NK-92 (cell line): ENCODE measurements around the gene ZBTB45.
"Not testable (repeated sequence)": the region's sequence is repeated elsewhere in the genome, so short reads cannot be mapped to it uniquely, and the experiment has no call there.

Experiments used
- DNase-seq: peaks from one replicate; lab custom pipeline; 2025; ENCODE audit not compliant: unreplicated experiment; lab: John Stamatoyannopoulos, UW

ZBTB45 gene

DNA sequence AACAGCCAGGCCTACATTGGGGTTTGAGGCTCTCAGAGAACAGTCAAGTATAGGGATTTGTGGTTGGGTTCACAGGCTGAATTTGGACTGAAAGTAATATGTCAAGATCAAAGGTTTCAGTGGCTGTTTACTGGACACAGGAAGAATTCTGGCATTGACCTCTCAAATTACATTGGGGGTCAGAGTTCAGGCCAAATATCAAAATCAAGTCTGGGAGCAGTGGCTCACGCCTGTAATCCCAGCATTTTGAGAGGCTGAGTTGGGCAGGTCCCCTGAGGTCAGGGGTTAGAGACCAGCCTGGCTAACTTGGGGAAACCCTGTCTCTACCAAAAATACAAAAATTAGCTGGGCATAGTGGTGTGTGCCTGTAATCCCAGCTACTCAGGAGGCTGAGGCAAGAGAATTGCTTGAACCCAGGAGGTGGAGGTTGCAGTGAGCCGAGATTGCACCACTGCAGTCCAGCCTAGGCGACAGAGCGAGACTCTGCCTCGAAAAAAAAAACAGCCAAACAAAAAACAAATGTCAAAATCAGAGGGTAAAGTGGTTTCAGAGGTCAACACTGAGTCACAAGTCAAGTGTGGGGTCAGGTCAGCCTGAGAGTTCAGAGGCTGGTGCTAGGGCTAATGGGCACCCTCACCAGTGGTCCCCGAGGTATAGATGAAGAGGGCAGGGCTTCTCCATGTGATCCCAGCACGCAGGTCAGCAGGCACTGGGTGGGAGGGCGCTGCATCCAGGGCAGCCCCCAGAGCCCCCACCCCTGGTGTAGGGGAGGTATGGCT is 9.3 kb downstream of the ZBTB45 start:
- DNase-seq: no peak

DNA sequence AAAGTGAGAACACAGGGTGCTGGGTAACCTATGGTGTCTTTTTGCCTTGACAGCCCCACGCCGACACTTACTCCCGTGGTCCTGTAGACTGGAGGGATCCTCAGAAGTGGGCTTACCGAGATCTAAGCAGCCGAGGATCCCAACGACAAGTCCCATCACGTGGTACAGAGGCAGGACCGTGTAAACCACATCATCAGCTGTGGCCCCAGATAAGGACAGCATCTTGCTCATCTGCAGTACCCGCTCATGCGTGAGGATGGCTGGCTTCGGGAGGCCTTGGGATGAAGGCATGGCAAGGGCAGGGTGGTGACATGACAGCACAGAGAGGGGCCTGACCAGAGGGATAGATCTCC is 9.9 kb downstream of the ZBTB45 start:
- no peak for DNase-seq

DNA sequence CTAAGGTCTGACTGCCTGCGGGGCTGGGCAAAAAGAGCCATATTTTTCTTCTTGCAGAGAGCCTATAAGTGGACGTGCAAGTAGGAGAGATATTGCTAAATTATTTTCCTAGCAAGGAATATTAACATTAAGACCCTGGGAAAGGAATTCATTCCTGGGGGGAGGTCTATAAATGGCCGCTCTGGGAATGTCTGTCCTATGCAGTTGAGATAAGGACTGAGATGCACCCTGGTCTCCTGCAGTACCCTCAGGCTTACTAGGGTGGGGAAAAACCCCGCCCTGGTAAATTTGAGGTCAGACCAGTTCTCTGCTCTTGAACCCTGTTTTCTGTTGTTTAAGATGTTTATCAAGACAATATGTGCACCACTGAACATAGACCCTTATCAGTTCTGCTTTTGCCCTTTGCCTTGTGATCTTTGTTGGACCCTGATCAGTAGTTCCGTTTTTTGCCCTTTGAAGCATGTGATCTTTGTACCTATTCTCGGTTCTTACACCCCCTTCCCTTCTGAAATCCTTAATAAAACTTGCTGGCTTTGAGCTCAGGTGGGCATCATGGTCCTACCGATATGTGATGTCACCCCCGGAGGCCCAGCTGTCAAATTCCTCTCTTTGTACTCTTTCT is 11.9 kb downstream of the ZBTB45 start:
- DNase-seq: not testable (repeated sequence)

DNA sequence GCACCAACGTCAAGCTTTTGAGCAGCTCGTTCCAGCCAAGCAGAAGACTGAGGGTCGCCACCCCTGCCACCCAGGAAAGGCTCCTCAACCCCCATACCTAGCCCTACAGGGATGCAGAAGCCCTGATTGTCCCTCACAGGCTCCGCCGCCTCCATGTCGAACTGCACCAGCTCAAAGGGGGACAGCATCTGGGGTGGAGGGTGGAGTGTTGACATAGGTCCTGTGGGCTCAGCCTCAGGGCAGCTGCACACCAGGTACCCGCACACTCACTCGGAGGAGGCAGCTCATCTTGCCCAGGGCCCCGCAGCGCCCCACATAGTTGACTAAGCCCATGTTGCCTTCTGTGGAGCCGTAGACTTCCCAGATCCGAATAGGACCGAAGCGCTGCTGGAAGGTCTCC is 19.4 kb downstream of the ZBTB45 start:
- no peak for DNase-seq

DNA sequence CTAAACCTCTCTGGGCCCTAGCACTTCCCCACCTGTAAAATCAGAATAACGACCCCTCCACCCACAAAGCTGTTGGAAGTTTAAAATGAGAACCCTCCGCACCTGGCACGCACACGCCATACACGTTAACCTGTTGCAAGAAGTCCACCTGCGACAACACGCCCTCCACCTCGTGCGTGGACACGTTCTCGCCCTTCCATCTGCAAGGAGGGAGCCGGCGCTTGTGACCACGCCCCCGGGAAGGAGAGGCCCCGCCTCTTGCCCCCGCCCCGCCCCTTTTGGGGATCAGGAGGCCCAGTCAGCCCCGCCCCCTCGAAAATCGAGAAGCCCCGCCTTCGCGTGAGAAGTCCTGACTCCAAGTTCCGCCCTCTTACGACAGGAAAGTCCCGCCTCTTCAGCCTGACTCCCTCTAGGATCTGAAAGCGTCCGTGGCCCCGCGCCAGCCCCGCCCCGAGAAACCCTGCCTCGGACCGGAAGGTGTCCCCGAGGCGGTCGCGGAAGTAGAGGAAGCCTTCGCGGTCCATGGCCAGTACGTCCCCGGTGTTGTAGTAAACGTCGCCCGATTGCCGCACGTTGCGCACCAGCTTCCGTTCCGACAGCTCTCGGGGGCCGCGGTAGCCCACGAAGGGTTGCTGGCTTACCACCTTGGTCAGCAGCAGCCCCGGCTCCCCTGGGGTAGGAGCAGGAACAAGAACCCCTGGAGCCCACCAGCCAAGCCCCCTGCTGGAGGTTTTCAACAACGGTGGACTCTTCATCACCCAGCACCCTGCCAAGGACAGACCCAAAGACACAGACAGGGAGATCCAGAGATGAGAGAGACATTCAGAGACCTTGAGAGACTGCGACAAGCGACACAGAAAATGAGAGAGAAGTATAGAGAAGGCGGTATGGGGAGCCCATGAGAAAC is 20.3 kb downstream of the ZBTB45 start:
- peak; percentile 67 for DNase-seq

DNA sequence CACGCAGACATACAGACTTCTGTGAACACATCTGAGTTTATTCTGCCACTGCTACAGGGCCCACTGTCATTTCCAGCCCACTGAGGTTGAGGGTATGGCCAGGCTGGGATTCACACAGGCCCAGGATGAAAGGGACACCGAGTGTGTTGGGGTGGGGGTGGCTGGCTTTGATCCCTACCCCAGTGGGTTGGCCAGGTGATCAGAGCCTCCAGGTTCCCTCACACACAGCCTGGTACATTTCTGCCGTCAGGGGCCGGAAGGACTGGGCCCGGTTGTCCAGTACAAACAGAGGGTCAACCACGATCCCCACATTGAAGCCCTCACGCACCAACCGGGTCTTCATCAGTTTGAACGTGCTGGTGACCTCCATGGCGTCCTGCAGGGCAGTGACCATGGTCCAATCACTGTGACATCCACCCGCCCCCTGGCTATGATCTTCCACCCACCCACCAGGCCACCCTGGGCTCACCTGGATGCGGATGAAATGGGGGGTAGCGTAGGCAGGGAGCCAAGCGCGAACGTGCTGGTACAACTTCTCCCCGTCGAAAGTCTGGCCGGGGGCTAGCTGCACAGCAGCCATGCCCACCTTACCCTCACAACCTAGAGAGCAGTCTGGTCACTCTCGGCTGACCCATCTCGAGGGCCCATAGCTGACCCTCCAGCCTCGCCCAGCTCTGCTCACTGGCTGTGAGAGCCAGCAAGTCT is 21.1 kb downstream of the ZBTB45 start:
- DNase-seq: no peak

DNA sequence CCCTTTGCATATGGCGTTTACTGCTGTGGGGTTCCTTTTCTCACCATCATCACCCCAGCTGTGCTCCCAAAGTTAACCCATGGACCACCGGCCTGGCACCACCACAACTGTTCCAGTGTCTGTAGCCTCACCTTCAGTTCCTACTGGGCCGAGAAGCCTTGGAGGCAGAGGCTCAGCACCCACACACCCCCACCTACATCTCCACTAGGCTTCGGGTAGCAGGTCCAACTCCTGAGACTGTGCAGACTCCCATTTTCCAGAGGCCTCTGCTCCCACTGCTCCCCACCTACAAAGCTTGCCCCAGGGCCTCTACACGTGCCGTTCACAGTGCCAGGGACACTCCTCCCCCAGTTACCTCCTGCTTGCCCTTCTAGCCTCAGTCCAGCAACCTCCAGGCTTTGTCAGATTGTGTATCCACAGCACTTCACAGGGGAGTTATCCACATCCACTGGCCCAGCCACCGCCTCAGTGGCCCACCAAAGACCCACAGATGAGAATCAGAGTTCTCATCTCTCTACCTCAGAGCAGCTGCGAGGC is 21.9 kb downstream of the ZBTB45 start:
- no peak for DNase-seq

DNA sequence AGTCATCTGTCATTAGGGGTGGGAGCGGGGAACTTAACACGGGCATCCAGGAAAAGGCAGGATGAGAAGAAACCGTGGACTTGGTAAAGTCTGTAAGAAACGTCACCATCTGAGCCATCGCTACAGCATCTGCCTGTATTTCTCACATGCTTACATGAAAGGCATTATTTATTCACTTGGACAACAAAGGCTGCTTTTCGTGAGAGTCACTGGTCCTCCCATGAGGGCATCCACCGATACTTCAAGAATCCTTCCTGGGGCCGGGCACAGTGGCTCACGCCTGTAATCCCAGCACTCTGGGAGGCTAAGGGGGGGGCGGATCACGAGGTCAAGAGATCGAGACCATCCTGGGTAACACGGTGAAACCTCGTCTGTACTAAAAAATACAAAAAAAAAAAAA is 27.3 kb downstream of the ZBTB45 start:
- DNase-seq: no peak

DNA sequence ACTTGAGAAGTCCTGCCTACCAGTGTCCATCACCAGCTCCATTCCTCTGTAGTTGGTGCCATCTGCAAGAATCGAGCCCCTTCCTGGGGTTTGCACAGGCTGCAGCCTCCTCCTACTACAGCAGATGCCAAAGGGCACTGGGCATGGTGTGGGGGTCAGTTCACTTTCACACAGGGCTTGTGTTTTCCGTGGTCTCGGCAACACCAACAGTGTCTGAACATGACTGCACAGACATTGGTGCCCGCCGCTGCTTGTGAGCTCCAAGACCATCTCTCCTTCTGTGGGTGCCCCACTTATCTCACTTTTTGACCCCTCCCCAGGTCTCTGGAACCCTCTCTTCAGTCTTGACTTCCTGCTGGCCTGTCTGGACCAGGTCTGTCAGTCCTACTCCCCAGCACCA is 28.2 kb downstream of the ZBTB45 start:
- DNase-seq: no peak

DNA sequence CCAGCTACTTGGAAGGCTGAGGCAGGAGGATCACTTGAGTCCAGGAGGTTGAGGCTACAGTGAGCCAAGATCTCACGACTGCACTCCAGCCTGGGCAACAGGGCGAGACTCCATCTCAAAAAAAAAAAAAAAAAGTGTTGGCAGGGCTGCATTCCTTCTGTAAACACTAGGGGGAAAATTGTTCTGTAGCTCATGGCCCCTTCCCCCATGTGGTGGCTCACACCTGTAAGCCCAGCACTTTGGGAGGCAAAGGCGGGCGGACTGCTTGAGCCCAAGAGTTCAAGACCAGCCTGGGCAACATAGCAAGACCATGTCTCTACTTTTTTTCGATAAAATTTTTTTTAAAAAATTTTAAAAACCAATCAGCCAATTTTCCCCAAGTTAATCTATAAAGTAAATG is 35.3 kb downstream of the ZBTB45 start:
- DNase-seq: not testable (repeated sequence)

DNA sequence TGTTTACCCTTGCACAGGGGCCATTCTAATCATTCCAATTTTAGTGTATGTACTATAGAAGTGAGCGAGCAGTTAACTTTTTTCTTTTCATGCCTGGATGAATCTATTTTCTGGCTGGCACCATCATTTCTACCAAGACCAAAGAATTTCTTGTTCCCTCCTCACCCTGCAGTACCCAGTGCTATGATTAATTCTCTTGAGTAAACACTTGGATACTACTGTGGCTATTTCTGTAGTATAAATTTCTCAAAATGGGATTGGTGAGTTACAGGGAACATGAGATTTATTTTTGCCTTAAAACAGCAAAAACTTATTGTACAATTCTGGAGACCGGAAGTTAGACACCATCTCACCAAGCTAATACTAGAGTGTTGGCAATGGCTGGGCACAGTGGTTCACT is 35.8 kb downstream of the ZBTB45 start:
- DNase-seq: no peak

DNA sequence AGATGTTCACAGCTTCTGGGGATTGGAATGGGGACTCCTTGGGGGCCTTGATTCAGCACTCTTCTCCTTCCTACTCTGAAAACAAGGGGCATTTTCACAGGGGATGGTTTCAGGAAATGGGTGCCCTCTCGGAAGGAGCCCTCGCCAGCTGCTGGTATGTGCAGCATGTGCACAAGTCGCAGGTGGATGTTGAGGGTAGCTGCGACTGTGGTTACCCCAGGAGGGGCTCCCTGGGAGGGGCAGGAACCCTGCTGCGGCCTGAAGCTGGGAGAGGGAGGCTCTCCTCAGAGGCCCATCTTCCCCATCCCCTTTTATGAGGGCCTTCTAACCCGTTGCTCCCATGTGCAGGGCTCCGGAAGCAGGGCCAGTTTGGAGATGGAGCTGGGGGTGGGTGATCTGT is 37.2 kb downstream of the ZBTB45 start:
- DNase-seq: no peak

DNA sequence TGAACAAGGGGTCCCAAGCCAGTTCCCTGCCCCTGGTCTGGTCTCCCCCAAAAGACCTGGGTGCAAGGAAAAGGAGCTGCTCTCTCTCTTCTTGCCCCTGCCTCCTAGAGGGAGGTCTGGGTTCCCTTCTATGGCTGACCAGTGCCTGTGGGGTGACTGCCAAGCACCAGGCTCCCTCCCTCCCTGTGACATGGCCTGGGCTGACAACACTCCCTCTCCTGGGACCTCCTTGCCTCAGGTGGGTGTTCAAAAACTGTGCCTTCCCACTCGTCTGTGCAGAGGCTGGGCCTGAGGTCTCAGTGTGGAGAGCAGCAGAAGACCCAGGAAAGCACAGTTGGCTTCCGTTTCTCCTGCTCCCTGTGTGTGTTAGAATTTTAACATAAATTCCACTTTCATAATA is 38.8 kb downstream of the ZBTB45 start:
- no peak for DNase-seq

DNA sequence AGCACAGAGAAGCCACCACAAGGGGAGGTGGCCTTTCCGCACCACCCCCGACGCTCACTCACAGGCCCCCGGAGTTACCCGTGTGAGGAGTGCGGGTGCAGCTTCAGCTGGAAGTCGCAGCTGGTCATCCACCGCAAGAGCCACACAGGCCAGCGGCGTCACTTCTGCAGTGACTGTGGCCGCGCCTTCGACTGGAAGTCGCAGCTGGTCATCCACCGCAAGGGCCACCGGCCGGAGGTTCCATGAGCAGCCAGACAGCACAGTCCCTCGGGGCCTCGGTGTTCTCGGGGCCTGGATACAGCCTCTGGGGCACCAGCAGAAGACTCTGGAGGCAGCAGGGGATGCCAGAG is 39.2 kb downstream of the ZBTB45 start:
- DNase-seq: no peak

DNA sequence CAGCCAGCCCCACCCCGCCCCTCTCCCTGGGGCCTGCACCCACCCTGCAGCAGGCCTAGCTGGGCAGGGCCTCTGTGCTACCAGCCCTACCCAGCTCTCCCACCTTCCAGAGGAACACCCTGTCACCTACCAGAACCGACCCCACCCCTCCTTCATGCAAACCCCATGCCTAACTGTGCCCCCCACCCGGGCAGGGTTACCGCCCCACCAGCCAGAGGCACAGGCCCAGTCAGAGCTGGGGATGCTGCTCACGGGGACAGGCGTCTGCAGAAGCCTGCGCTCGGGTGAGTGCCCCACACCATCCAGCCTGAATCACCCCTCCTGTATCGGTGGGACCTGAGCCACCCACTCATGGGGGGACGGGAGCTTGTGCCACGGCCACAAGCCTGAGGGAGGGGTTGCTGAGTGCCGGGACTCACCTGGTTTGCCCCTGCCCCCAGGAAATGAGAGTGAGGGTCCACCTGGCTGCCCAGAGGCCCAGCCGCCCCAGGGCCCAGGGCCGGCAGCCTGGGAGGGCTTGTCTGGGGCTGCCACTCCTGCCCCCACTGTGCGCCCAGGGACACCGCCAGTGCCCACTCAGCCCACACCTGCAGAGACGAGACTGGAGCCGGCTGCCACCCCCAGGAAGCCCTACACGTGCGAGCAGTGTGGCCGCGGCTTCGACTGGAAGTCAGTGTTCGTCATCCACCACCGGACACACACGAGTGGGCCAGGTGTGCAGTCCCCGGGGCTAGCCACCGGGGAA is 39.7 kb downstream of the ZBTB45 start:
- no peak for DNase-seq

DNA sequence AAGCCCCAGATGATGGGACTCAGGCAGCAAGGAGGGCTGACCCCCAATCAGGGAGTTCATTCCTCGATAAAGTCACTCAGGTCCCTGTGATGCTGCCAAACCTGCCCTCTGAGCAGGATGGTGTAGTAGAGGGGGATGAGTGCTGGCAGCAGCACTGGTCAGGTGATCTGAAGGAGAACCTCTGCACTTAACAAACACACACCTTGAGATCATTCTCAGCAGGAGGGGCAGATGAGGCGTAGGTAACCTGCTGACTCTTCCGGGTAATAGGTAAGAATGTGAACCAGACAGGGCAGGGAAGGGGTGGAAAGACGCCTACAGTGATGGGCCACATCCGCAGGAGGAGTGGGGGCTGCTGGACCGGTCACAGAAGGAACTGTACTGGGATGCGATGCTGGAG is 40.3 kb downstream of the ZBTB45 start:
- DNase-seq: no peak

DNA sequence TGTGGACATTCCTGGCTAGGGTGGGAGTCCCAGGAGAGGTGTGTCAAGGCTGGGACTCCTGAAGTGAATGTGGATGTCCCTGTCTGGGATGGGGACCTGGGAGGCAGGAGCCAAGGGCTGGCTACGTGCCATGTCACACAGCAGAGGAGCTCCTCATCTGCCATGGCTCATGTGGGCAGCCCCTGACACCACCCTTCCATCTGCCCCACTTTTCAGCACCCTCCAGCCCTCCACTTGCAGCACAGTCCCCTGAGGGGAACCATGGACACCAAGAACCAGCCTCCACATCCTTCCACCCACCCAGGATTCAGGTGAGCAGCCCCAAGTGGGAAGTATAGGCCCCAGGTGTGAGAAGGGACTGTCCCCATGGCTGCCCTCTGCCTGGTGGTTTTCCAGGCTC is 41.7 kb downstream of the ZBTB45 start:
- DNase-seq: no peak

DNA sequence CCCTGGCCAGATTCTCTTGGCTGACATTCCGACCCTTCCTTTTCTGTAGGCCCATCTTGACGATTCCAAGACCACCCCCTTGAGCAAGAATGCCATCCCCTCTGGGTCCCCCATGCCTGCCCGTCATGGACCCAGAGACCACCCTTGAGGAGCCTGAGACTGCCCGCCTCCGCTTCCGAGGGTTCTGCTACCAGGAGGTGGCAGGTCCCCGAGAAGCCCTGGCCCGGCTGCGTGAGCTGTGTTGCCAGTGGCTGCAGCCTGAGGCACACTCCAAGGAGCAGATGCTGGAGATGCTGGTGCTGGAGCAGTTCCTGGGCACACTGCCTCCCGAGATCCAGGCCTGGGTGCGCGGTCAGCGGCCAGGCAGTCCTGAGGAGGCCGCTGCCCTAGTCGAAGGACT is 42.5 kb downstream of the ZBTB45 start:
- no peak for DNase-seq

DNA sequence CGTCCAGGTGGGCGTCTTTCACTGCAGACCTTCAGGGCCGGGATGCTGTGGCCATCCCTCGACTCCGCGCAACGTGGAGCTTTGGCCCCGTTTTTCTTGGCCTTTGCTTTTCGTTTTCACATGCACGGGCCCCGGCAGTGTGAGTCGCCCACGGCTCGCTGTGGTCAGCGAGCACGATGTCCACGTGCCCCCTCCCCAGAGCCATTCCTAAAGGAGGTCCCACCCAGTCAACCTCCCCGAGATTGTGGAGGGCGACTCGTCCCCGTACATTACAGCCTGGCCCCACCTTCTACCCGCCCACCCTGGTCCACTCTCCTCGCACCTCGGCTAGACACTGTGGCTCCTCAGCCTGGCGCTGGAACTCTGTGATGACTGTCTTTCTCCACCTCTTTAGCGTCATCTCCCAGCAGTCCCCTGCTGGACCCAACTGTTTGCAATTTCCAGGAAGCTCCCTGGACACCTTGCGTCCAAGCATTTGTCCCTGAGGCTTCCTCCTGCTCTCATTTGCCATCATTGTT is 43.1 kb downstream of the ZBTB45 start:
- no peak for DNase-seq
